ENCODE results near the gene JMJD1C.

JMJD1C gene

DNA sequence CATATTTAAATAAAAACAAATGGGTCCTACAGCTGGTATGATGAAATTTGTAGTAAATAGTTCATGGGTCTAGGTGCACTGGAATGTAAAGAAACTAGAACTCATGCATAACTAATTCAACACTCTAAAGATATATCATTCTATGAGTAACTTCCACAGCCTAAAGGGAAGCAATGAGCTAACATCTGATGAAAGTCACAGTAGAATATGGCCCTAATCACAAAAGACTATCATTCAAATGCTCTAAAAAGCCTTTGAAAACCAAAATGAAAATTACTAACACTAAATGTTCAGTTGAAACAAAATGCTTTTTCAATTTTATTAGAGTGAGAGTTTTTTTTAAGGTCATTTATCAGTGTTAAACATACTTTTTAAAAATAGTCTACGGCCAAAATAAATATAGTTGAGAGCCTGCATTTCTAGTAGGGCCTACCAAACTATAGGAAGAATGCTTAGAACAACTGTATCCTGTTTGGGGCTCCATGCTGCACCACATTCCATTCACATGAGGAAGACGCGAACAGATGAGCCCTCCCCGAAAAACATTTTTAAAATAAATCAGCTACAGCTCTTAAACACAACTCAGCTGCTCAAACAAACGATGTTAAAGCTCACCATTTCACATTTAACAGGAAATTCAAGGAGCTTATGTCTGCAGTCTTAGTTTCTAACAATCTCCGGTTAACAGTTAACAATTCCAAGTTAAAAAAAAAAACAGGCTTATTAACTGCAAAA is 198.2 kb downstream of the JMJD1C start:
- DNase-seq (ENCODE audit: low read depth), result peak; percentile 89
- peak overlapping the region; percentile 67 for H3K4me3 ChIP-seq (ENCODE audit: low read length)
- TF ChIP-seq, protein P1, sequence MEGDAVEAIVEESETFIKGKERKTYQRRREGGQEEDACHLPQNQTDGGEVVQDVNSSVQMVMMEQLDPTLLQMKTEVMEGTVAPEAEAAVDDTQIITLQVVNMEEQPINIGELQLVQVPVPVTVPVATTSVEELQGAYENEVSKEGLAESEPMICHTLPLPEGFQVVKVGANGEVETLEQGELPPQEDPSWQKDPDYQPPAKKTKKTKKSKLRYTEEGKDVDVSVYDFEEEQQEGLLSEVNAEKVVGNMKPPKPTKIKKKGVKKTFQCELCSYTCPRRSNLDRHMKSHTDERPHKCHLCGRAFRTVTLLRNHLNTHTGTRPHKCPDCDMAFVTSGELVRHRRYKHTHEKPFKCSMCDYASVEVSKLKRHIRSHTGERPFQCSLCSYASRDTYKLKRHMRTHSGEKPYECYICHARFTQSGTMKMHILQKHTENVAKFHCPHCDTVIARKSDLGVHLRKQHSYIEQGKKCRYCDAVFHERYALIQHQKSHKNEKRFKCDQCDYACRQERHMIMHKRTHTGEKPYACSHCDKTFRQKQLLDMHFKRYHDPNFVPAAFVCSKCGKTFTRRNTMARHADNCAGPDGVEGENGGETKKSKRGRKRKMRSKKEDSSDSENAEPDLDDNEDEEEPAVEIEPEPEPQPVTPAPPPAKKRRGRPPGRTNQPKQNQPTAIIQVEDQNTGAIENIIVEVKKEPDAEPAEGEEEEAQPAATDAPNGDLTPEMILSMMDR (conservative IDR thresholded peaks at IDR 0.05; ENCODE audit: low read length), result no peak

DNA sequence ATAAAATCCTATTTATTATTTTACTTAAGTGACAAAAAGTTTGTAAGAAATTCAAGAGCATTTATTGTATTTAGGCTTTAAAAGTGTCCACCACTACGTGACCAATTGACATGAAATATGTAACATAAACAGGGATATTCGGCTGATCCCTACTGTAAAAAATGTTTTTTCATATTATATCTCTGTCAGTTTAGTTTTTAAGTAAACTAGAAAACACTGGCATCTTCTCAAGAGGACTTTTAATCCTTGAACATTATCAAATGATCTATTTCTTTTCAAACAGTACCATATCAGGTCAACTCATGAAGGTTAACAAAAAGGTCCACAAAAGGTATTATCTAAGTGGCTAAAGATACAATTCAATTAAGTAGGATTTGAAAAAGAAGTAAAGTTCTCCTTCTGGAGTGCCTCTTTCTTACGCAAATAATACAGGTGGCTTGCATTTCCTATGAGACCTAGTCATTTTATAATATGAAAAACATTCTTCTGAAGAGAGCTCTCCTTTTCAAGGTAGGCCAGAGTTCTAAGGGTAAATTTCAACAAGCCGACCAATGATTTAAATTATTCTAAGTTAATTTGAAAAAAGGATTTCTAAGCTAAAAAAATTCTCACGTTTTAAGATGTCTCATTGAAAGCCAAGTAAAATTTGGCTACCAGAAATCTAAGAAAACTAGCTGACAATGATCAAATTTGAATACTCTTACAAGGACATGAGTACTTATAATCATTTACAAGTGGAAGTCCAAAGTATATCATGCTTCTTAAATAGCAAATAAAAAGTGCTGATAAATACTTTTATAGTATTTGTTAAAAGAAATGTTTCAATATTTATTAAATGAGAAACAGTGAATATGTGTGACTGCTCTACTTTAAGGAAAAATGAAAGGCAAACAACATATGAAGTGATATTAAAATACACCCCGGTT is 199.1 kb downstream of the JMJD1C start:
- peak overlapping the region; percentile 67 for H3K4me3 ChIP-seq (ENCODE audit: low read length)
- TF ChIP-seq, protein P1 (conservative IDR thresholded peaks at IDR 0.05; ENCODE audit: low read length), result no peak
- DNase-seq (ENCODE audit: low read depth), result no peak

DNA sequence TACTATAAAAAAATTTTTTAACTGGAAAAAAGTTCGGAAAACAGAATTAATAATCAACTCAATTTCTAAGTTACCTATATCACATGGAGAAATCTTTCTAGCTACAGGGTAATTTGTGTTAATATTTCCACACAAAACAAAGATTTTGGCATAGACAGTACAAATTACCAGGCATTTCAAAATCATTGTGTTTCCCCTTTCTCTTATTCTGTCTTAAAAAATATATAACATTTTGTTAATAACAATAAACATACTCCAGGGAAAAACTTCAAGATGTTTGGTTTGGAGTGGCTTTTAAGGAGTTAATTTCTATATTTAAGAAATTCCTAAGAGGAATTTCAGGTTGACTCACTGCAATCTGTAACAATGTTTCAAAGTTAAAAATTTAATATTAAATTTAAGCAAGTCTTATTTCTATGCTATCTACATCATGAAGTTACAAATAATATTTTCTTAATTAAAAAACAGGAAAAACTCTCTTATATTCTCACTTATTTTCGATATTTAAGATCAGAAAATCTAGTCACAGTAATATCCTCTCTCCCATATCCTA is 200.0 kb downstream of the JMJD1C start:
- H3K4me3 ChIP-seq (ENCODE audit: low read length), result peak overlapping the region; percentile 67
- no peak for DNase-seq (ENCODE audit: low read depth)
- TF ChIP-seq, protein P1 (conservative IDR thresholded peaks at IDR 0.05; ENCODE audit: low read length), result no peak

DNA sequence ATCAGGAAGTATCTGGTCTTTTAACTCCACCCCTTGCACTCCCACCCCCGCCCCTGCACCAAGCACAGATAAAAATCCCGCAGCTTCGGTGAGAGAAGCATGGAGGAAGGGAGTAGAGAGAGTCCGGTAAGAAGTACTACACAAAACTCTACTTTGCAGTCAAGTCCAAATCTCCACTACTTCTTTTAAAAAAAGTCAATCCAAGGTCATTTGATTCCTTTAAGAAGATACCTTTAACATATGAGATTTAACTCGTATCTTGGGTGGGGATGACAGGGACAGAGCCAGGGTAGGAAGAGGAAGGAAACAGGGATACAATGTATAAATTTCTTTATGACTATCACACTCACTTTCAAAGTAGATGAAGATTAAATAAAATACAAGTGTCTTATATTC is 200.6 kb downstream of the JMJD1C start:
- peak overlapping the region; percentile 67 for H3K4me3 ChIP-seq (ENCODE audit: low read length)
- TF ChIP-seq, protein P1 (conservative IDR thresholded peaks at IDR 0.05; ENCODE audit: low read length), result no peak
- DNase-seq (ENCODE audit: low read depth), result peak; percentile 45

DNA sequence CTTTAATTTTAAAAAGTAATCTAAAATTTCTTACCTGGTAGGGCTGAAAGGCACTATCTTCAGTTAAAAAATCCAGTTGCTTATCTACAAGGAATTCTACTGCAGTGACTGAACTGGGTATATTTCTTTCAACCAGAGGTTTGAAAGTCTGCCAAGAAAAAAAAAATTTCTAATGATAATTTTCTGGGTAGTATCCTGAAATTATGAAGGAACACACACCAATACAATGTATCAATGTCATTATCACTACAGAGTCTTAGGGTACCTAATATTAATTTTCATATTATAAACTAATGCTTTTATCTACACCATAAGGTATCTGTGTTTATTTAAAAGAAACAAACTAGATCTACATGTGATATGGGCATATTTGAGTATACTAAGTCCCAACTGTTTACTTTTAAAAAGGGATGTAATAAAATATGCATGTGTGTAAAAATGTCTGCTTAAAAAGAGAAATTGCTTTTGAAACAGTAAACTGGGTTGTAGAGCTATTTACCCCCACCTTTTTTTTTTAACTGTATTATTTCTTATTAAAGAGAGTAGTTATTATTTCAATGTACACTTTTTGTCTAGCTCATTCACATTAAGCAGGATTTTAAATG is 201.1 kb downstream of the JMJD1C start:
- TF ChIP-seq, protein P1 (conservative IDR thresholded peaks at IDR 0.05; ENCODE audit: low read length), result no peak
- peak overlapping the region; percentile 67 for H3K4me3 ChIP-seq (ENCODE audit: low read length)
- DNase-seq (ENCODE audit: low read depth), result no peak

DNA sequence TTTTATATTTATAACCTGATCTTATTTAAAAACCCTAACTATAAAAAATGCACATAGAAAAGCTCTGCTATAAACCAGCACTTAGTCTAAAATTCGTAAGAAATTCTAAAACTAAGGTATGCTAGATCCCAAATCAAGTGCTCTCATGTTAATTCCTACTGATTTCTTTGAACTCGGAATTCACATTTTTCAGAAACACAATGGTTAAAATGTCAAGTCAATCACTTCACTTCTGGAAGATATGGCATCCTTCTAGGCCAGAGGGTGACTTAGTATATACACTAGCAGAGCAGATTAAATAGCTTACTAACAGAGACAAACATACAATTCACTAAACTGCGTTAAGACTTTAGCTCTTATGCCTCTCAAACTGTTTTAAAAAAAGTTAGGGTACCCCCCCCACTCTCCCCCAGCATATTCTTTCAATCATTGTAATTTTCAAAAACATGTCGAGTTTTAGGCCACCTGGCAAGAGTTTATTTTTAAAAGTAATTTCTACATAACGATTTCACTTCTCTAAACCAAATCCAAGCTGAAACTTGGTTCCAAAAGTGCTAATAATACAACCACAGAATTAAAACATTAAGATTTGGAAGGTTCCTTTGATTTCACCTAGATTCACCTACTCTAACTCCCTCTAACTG is 203.2 kb downstream of the JMJD1C start:
- H3K4me3 ChIP-seq (ENCODE audit: low read length), result no peak overlapping the region
- no peak for DNase-seq (ENCODE audit: low read depth)
- TF ChIP-seq, protein P1 (conservative IDR thresholded peaks at IDR 0.05; ENCODE audit: low read length), result no peak

Measured in AG10803 (cell line).